Spleen (tissue), 11 donors: ENCODE data around the gene MAPT. TPM values are rescaled to one million over a fixed set of nuclear protein-coding genes. Genes with fewer than 3 reads are reported as not detected.

Source experiments
- DNase-seq: peaks from one replicate; pipeline ENCODE4 v3.0.0-alpha.2; 2020
- H3K27ac ChIP-seq, 8 donors: fragments of 200-600 bp; sonication (generic) in 7 of 8; 1 replicate in 4 of 8; 2 replicates in 4 of 8; pipeline versions ENCODE4 v1.5.0 to v1.8.0; 2016 to 2021; ENCODE audit warnings: inconsistent platforms in 4 of 8, mild to moderate bottlenecking in 4 of 8, moderate library complexity in 1 of 8
- H3K27me3 ChIP-seq, 7 donors: fragments of 200-600 bp; sonication (generic) in 6 of 7; replicated peaks in 1 of 7; 1 replicate in 4 of 7; 2 replicates in 3 of 7; pipeline versions ENCODE4 v1.5.0 to v1.8.0; 2016 to 2021; ENCODE audit warnings: inconsistent platforms in 3 of 7, mild to moderate bottlenecking in 1 of 7
- H3K36me3 ChIP-seq, 6 donors: fragments of 200-600 bp; sonication (generic) in 5 of 6; 1 replicate in 4 of 6; 2 replicates in 2 of 6; pipeline versions ENCODE4 v1.5.0 to v1.8.0; 2016 to 2021; ENCODE audit warnings: inconsistent platforms in 2 of 6
- H3K4me1 ChIP-seq, 6 donors: fragments of 200-600 bp; sonication (generic) in 5 of 6; 1 replicate in 3 of 6; 2 replicates in 3 of 6; pipeline versions ENCODE4 v1.5.0 to v1.8.0; 2016 to 2021; ENCODE audit warnings: inconsistent platforms in 3 of 6
- H3K4me3 ChIP-seq, 8 donors: fragments of 200-600 bp; sonication (generic) in 7 of 8; 1 replicate in 4 of 8; 2 replicates in 4 of 8; pipeline versions ENCODE4 v1.5.0 to v1.8.0; 2016 to 2021; ENCODE audit warnings: inconsistent platforms in 4 of 8, mild to moderate bottlenecking in 4 of 8, moderate library complexity in 2 of 8
- H3K9me3 ChIP-seq, 8 donors: fragments of 200-600 bp; sonication (generic) in 7 of 8; 1 replicate in 4 of 8; 2 replicates in 4 of 8; pipeline versions ENCODE4 v1.5.0 to v1.8.0; 2016 to 2021; ENCODE audit warnings: inconsistent platforms in 4 of 8
- POLR2A ChIP-seq, 3 donors: fragments of 450-650 bp; IDR thresholded peaks; one replicate each; pipeline ENCODE4 v1.5.1; 2017; ENCODE audit warnings: antibody characterized with exemption in 3 of 3, mild to moderate bottlenecking in 1 of 3
- POLR2AphosphoS5 ChIP-seq, 3 donors: sonication (generic); formaldehyde crosslinking; IDR thresholded peaks; one replicate each; pipeline ENCODE4 v1.5.1; 2017; ENCODE audit warnings: antibody characterized with exemption in 3 of 3
- WGBS, 5 donors: extraction: QIAGEN DNeasy Blood & Tissue Kit in 3 of 5; methylation state at CpG; one replicate each; pipeline versions ENCODE4 v1.1.5 to v1.1.7; 2013 to 2018; 5-methylcytosine and 5-hydroxymethylcytosine counted together
- intact Hi-C: fragments of 100-400 bp; cut with DNase I; formaldehyde crosslinking; loops from one replicate; pipeline ENCODE4 v1.15.0; 2023; ENCODE audit warnings: low total_unique reads
- polyA plus RNA-seq, 3 donors: library from polyadenylated mRNA; stranded (reverse); fragments of 200-250 nt; gene quantifications; one replicate each; pipeline ENCODE4 v1.2.1, GENCODE V29; 2013
- total RNA-seq, 7 donors: library from RNA; depleted of rRNA in 3 of 7; stranded (reverse); fragments of >200 nt in 3 of 7; fragmentation: NEBNext Ultra II Directional in 4 of 7; extraction: Animal tissue kit (Norgen Biotek cat#: 25700) in 4 of 7; gene quantifications; one replicate each; pipeline versions ENCODE4 v1.1.0 to v1.2.1, GENCODE V29; 2016 to 2021
- TF ChIP-seq, protein P1 (sequence below), 11 experiments: fragments of 200-600 bp in 7 of 11; fragments of 450-650 bp in 4 of 11; sonication (generic) in 4 of 11; IDR thresholded peaks in 8 of 11; conservative IDR thresholded peaks in 3 of 11; 1 replicate in 7 of 11; 2 replicates in 4 of 11; pipeline versions ENCODE4 v1.4.0 to v1.8.0; 2016 to 2021; ENCODE audit warnings: antibody characterized with exemption in 11 of 11, inconsistent platforms in 4 of 11, mild to moderate bottlenecking in 1 of 11
- donor health status: healthy with polysubstance abuse.
- donor health status: DM: no; HTN: no; CAD: no; lungs with moderate emphysema.
- donor health status: DM: no; HTN: no; CAD: no.
- donor health status: Bipolar disorder and iron deficiency.
- donor health status: healthy.
- donor health status: DM: no; HTN: no; CAD: no.
- donor health status: DM: yes; HTN: yes; CAD: no.

The MAPT gene
- total and polyA plus RNA-seq, 10 donors: 0.15 to 1.6 (median 0.66) TPM

DNA sequence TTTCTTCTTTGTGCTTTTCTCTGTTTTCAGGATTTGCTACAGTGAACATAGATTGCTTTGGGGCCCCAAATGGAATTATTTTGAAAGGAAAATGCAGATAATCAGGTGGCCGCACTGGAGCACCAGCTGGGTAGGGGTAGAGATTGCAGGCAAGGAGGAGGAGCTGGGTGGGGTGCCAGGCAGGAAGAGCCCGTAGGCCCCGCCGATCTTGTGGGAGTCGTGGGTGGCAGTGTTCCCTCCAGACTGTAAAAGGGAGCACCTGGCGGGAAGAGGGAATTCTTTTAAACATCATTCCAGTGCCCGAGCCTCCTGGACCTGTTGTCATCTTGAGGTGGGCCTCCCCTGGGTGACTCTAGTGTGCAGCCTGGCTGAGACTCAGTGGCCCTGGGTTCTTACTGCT lies 105.9 kb downstream of the MAPT start:
- H3K4me1 ChIP-seq: peaks cover 0 to 18% (median 2%) of the 10 kb centered on the region in 6 donors
- H3K4me3 ChIP-seq: no peak overlapping the region
- no peak overlapping the region for H3K27ac ChIP-seq
- intact Hi-C loops: loop anchor here (5.0 to 10.0 kb wide), 2 partner anchors 212 to 285 kb away; no protein-coding TSS in a partner anchor
- WGBS, 5 donors: 72 to 82% (median 75%) methylated on average over 7 of the region's 7 CpGs
- no peaks in the 10 kb centered on the region for H3K27me3 ChIP-seq
- H3K36me3 ChIP-seq: no peaks in the 10 kb centered on the region
- TF ChIP-seq, protein P1, sequence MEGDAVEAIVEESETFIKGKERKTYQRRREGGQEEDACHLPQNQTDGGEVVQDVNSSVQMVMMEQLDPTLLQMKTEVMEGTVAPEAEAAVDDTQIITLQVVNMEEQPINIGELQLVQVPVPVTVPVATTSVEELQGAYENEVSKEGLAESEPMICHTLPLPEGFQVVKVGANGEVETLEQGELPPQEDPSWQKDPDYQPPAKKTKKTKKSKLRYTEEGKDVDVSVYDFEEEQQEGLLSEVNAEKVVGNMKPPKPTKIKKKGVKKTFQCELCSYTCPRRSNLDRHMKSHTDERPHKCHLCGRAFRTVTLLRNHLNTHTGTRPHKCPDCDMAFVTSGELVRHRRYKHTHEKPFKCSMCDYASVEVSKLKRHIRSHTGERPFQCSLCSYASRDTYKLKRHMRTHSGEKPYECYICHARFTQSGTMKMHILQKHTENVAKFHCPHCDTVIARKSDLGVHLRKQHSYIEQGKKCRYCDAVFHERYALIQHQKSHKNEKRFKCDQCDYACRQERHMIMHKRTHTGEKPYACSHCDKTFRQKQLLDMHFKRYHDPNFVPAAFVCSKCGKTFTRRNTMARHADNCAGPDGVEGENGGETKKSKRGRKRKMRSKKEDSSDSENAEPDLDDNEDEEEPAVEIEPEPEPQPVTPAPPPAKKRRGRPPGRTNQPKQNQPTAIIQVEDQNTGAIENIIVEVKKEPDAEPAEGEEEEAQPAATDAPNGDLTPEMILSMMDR (IDR thresholded peaks at IDR 0.05 in 8 of 11, conservative IDR thresholded peaks at IDR 0.05 in 3 of 11): no peak
- no peak for TF ChIP-seq POLR2A (IDR thresholded peaks at IDR 0.05)
- TF ChIP-seq POLR2AphosphoS5 (IDR thresholded peaks at IDR 0.05): no peak
- H3K9me3 ChIP-seq: no peaks in the 10 kb centered on the region
- DNase-seq: no peak

DNA sequence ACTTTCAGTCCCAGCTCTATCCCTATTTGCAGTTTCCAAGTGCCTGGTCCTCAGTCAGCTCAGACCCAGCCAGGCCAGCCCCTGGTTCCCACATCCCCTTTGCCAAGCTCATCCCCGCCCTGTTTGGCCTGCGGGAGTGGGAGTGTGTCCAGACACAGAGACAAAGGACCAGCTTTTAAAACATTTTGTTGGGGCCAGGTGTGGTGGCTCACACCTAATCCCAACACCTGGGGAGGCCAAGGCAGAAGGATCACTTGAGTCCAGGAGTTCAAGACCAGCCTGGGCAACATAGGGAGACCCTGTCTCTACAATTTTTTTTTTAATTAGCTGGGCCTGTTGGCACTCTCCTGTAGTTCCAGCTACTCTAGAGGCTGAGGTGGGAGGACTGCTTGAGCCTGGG lies 106.4 kb downstream of the MAPT start:
- H3K9me3 ChIP-seq: no peaks in the 10 kb centered on the region
- peaks cover 0 to 14% (median 2%) of the 10 kb centered on the region in 6 donors for H3K4me1 ChIP-seq
- intact Hi-C loops: loop anchor here (5.0 to 10.0 kb wide), 2 partner anchors 212 to 284 kb away; no protein-coding TSS in a partner anchor
- no peaks in the 10 kb centered on the region for H3K27me3 ChIP-seq
- no peak overlapping the region for H3K27ac ChIP-seq
- WGBS, 5 donors: 72 to 100% (median 89%) methylated on average over 2 of the region's 2 CpGs
- no peak for TF ChIP-seq POLR2AphosphoS5 (IDR thresholded peaks at IDR 0.05)
- no peaks in the 10 kb centered on the region for H3K36me3 ChIP-seq
- H3K4me3 ChIP-seq: no peak overlapping the region
- no peak for DNase-seq

DNA sequence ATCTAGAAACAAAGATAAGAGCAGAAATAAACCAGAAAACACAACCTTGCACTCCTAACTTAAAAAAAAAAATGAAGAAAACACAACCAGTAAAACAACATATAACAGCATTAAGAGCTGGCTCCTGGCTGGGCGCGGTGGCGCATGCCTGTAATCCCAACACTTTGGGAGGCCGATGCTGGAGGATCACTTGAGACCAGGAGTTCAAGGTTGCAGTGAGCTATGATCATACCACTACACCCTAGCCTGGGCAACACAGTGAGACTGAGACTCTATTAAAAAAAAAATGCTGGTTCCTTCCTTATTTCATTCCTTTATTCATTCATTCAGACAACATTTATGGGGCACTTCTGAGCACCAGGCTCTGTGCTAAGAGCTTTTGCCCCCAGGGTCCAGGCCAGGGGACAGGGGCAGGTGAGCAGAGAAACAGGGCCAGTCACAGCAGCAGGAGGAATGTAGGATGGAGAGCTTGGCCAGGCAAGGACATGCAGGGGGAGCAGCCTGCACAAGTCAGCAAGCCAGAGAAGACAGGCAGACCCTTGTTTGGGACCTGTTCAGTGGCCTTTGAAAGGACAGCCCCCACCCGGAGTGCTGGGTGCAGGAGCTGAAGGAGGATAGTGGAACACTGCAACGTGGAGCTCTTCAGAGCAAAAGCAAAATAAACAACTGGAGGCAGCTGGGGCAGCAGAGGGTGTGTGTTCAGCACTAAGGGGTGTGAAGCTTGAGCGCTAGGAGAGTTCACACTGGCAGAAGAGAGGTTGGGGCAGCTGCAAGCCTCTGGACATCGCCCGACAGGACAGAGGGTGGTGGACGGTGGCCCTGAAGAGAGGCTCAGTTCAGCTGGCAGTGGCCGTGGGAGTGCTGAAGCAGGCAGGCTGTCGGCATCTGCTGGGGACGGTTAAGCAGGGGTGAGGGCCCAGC lies 107.3 kb downstream of the MAPT start:
- TF ChIP-seq, protein P1 (IDR thresholded peaks at IDR 0.05 in 8 of 11, conservative IDR thresholded peaks at IDR 0.05 in 3 of 11): no peak
- TF ChIP-seq POLR2A (IDR thresholded peaks at IDR 0.05) (no peak), POLR2AphosphoS5 (IDR thresholded peaks at IDR 0.05) (no peak)
- H3K4me3 ChIP-seq: no peak overlapping the region
- 75 to 82% (median 77%) methylated on average over 13 of the region's 13 CpGs for WGBS, 5 donors
- H3K4me1 ChIP-seq: peaks cover 0 to 8% (median 2%) of the 10 kb centered on the region in 6 donors
- no peaks in the 10 kb centered on the region for H3K27me3 ChIP-seq
- intact Hi-C loops: loop anchor here (5.0 to 10.0 kb wide), 2 partner anchors 211 to 283 kb away; no protein-coding TSS in a partner anchor
- no peaks in the 10 kb centered on the region for H3K9me3 ChIP-seq
- no peak overlapping the region for H3K27ac ChIP-seq
- DNase-seq: no peak
- no peaks in the 10 kb centered on the region for H3K36me3 ChIP-seq

DNA sequence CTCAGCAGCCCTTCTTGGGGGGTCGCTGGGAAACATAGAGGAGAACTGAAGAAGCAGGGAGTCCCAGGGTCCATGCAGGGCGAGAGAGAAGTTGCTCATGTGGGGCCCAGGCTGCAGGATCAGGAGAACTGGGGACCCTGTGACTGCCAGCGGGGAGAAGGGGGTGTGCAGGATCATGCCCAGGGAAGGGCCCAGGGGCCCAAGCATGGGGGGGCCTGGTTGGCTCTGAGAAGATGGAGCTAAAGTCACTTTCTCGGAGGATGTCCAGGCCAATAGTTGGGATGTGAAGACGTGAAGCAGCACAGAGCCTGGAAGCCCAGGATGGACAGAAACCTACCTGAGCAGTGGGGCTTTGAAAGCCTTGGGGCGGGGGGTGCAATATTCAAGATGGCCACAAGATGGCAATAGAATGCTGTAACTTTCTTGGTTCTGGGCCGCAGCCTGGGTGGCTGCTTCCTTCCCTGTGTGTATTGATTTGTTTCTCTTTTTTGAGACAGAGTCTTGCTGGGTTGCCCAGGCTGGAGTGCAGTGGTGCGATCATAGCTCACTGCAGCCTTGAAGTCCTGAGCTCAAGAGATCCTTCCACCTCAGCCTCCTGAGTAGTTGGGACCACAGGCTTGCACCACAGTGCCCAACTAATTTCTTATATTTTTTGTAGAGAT lies 108.1 kb downstream of the MAPT start:
- 22 to 25% (median 24%) methylated on average over 8 of the region's 8 CpGs for WGBS, 5 donors
- Histone ChIP-seq H3K4me1 (peaks cover 0 to 8% (median 2%) of the 10 kb centered on the region in 6 donors), H3K27me3 (no peaks in the 10 kb centered on the region), H3K36me3 (no peaks in the 10 kb centered on the region), H3K27ac (no peak overlapping the region), H3K4me3 (no peak overlapping the region), H3K9me3 (no peaks in the 10 kb centered on the region)
- intact Hi-C loops: loop anchor here (5.0 to 10.0 kb wide), 2 partner anchors 210 to 282 kb away; no protein-coding TSS in a partner anchor
- DNase-seq: peak; percentile 88
- TF ChIP-seq POLR2AphosphoS5 (IDR thresholded peaks at IDR 0.05): no peak
- TF ChIP-seq, protein P1 (IDR thresholded peaks at IDR 0.05 in 8 of 11, conservative IDR thresholded peaks at IDR 0.05 in 3 of 11): peak; percentile 91 to 99 (median 98)
- TF ChIP-seq POLR2A (IDR thresholded peaks at IDR 0.05): no peak
